Stimulated activated CD4-positive, alpha-beta T cell treated with anti-CD3 and anti-CD28 coated beads, Interleukin-15, amount 100 ng/mL, for 1 hour (primary cell): ENCODE results near the gene TF.

Source experiments
- DNase-seq, 2 donors: peaks; one replicate each; pipeline ENCODE4 v3.0.0-alpha.2; 2020; ENCODE audit warnings: low read depth in 1 of 2, low spot score in 1 of 2

The TF gene

GRCh38 chr3:133746712-133747066, 496 bp downstream of the TF start:
- no peak for DNase-seq

- no peak for DNase-seq
These were observed 1.2 kb downstream of the TF start for GRCh38 chr3:133747373-133747772.

DNA sequence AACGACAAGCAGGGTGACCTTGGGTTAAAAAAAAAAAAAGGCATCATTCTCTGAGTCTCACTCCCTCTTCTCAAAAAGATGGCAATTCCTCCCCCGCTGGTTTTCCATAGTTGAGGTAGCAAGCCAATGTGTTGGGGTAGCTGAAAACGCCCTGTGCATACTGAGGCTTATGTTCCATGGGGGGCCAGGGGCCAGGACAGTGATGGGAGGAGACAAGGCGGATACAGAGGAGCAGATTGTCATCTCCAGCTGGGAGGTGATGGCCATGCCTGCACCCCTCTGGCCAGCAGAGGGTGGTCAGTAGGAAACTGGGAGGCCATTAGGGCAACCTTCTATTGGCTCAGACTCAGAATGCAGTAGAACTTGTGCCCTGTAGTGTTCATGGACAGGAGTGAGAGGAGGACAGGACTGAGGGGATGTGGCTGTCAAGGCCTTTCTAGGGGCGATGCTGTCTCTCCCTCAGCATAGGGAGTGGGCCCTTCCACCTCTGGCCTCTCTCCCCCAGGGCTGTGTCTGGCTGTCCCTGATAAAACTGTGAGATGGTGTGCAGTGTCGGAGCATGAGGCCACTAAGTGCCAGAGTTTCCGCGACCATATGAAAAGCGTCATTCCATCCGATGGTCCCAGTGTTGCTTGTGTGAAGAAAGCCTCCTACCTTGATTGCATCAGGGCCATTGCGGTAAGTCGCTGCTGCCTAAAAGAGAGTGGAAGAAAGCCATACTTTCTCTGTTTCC, 1.9 kb downstream of the TF start:
- no peak for DNase-seq

DNA sequence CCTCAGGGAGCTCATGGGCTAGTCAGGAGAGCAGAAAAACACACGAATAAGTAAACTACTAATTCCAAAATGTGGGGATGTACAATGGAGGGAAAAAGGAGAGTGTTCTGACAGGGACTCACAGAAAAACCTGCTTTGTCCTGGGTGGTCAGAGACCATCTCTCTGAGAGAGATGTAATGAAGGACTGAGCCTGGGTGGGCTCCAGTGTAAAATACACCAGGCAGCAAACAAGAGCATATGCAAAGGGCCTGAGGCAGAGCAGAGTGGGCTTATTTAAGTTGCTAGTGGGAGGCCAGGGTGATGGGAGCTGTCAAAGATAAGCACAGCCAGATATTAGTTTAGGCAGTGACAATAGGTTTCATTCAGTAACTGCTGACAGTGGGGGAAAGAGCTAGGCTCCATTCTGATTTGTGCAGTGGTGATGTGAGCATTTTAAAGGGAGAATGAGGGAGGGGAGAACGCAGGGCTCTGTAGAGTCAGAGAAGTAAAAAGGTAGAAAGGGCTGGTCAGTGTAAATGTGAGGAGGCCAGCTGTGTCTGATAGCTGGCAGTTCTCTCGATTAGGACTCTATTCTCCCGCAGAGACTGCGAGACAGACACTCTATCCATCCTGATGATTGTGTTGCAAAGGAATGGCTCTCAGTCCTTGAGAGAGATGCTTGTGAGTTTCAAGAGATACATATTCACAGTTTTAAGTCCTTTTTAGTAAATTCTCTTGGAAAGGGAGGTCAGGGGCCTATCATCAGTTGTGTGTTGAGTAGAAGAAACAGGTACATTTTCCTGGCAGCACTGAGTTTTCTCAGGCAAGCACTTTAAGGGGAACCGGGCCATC, 3.5 kb downstream of the TF start:
- DNase-seq: no peak

DNA sequence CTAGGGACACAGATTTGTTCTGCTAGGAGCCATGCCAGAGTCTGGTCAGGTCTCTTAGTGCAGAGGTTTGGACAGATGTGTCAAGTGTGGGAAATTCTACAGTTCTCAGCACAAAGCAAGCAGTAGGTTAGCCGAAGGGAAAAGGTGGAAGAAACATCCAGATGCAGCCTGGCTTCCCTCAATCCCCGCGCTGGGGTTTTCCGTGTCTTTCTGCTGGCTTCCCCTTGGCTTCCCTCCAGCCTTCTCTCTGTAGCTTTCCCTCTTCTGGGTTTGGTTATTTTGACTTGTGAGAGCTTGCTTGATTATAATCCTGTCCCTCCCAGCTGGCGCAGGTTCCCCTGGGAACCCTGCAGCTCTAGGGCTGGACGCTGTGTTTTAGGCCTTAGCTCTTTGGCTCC, 4.1 kb downstream of the TF start:
- no peak for DNase-seq

GRCh38 chr3:133753107-133753778, 7.0 kb downstream of the TF start:
- DNase-seq: no peak

GRCh38 chr3:133753779-133754164, 7.6 kb downstream of the TF start:
- DNase-seq: no peak

DNA sequence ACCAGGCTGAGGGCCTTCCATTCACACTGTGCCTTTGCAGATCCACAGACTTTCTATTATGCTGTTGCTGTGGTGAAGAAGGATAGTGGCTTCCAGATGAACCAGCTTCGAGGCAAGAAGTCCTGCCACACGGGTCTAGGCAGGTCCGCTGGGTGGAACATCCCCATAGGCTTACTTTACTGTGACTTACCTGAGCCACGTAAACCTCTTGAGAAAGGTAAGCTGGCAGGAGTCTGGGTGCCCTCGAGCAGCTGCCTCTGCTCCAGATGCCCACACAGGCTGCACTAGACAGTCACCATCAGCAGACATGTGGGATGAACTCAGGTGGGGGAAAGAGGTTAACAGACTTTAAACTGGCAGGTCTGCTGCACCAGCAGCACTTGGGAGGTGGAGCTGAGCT, 8.3 kb downstream of the TF start:
- DNase-seq: no peak

DNA sequence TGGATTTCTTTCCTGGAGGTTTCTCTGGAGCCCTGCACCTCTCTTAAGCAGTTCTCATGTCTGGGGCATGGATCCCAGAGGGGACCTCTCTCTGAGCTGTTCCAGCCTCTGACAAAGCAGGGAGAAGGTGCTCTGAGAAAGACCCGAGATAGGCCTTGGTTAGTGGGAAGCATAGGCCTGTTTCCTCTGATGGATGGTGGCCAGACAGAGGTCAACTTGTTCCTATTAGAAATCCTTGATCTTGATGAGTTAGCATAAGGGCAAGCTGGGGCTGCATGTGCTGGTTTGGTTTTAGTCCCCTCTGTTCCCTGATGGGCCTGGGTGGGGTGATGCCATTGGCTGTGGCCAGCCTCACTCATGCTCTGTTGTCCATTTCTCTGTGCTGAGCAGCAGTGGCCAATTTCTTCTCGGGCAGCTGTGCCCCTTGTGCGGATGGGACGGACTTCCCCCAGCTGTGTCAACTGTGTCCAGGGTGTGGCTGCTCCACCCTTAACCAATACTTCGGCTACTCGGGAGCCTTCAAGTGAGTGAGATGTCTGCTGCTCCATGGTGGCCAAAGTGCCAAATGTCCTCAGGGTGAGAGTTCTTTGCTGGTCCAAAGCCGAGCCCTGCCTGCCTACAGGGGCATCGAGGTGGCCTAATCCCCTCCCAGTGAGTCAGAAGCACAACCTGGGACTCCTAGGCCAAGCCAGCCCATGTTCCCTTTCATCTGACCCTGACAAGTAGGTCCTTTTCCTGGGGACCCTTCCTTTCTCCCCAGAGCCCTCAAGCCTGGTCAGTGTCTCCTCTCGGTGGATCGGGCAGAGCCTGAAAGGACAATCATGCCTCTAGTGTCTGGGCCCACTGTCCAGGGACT, 9.0 kb downstream of the TF start:
- DNase-seq: no peak

DNA sequence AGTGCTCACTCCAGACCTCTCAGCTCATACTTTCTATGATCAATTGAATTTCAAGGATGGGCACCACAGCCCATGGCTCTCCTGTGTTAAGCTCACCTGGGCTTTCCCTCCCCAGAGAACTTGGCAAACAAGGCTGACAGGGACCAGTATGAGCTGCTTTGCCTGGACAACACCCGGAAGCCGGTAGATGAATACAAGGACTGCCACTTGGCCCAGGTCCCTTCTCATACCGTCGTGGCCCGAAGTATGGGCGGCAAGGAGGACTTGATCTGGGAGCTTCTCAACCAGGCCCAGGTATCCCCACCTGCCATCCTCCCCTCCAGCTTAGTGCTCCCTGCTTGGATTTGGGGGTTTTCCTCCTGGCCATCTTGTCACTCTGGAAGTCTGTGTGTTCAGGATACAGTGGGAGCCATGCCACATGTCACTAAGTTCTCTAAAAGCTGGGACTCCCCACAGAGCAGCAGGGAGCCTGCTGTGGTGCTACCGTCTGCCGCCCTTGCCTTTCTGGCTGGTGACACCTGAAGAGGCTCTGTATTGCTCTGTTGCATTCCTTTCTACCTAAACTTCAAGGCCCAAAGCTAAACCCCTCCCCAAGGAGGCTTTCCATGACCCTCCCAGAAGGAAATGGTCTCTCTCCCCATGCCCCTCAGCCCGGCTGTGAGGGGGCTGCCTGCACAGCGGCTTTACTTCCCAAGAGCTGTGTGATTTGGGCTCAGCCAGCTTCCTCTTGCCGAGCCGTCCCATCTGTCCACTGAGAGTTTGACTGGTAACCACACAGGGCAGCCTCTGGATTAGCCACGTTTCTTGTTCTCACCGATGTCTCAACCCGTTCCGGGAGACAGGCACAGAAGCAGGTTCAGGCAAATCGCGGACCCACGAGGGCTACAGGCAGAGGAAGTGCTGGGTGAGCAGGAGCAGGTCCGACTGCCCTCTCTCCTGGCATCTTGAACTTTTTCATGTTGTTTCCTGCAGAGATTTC, 10.8 kb downstream of the TF start:
- no peak for DNase-seq

DNA sequence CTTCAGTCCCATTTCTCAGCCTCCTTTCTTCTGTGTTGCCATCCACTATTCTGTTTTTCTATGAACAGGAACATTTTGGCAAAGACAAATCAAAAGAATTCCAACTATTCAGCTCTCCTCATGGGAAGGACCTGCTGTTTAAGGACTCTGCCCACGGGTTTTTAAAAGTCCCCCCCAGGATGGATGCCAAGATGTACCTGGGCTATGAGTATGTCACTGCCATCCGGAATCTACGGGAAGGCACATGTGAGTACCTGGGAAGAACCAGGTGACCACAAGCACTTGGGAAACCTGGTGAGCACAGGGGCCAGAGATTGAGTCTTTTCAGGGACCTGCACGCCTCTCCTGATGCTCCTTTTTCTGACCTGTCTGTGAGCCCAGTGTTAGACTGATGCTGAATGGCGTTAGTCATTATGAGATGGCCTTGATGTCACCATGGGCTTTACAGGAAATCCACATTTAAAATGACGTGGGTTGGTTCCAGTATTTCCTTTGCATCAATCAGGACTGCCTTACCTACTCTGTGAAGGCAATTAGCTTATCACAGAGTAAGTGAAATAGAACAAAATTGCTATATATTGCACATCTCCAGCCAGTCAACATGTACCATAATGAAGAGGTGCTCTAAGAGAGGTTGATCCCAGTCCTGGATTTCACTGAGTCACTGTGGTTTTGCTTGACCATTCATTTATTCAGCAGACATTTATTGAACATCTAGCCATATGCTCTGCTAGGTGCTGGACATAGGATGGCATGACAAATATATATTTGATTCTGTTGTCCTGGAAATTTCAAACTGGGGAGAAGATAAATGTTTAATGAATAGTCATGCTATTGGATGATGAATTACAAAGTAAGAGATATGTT, 11.7 kb downstream of the TF start:
- DNase-seq: no peak

DNA sequence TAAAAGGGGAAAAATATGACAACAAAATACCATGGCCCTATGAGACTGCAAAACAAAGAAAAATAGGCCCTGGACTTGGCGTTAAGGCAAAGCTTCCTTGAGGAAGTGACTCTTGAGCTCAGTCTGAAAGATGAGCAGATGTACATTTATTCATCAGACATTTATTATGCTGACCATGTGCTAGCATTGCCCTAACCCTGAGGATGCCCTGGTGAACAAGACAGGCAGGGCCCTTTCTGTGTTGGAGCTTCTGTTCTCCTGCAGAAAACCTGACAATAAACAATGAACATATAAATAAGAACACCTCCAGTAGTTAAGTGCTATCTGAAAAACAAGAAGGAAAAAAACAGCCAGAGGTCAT, 12.4 kb downstream of the TF start:
- DNase-seq: no peak

GRCh38 chr3:133758964-133759739, 13.0 kb downstream of the TF start:
- DNase-seq: no peak

- no peak for DNase-seq
These were observed 13.6 kb downstream of the TF start for GRCh38 chr3:133759740-133760305.

GRCh38 chr3:133760916-133761315, 14.7 kb downstream of the TF start:
- DNase-seq: no peak

DNA sequence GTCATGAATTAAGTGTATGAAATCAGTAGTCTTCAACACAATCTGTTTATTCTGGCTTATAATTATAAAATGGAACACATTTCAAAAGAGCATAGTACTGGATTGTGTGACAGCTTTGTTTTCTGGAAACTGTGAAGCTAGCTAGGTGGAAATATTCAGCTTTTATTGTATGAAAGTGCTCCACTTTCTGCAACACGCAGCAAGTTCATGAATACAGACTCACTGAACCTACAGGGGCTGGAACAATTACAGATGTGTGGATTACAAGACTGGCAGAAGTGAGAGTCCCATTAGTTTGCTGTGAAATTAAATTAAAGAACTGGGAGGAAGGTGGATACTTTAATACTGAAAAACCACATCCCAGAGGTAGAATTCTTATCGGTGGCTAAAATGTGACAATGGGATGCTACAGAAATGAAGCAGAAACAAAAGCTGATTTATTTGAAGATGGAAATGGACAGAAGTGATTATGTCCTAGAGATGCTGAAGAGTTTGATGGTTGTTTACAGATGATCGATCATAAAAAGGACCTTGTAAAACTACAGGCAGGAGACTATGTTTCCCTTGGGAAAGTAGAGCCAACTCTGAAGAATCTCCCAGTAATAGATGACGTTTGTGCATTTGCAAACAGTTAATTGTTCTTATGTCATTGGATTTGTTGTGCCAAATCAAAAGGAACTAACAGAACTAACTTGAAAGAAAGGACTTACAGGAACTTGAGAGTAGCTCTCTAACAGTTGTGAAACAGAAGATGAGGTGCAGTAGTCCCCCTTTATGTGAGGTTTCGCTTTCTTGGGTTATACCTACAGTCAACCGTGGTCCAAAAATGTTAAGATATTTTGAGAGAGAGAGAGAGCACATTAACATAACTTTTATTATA, 15.7 kb downstream of the TF start:
- no peak for DNase-seq

DNA sequence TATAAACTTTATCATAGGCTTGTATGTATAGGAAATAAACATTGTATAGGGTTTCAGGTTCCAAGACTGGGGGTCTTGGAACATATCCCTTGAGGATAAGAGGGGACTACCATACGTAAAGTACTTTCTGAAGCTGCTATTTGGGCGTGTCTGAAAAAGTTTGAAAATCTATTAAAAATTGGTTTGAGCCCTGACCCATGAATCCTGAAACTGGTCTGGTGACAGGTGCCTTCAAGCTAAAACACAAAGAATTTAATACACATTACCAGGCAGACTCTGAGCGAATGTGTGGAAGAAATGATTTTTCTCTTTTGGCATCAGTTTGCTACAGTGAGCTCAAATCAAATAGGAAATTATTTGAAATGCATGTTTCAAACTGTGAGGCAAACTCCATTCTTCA, 16.3 kb downstream of the TF start:
- no peak for DNase-seq
